HT1080 (cell line): ENCODE measurements around the gene LTC4S. TPM values are rescaled to one million over a fixed set of nuclear protein-coding genes. Genes with fewer than 3 reads are reported as not detected.

Experiments used
- DNase-seq: peaks from one replicate; pipeline ENCODE4 v3.0.0-alpha.2; 2015; ENCODE audit warnings: low read depth
- small RNA-seq: library from RNA; depleted of rRNA; stranded (forward); fragments of <200 nt; gene quantifications from one replicate; pipeline ENCODE3, GENCODE V24; 2014
- total RNA-seq: library from RNA; depleted of rRNA; stranded (reverse); fragments of >200 nt; shearing (Covaris generic); gene quantifications from 2 replicates; pipeline ENCODE4 v1.2.3, GENCODE V29; 2014; rRNA removed

The LTC4S gene
- total RNA-seq, 1 experiment from 2014 or later = not detected

DNA sequence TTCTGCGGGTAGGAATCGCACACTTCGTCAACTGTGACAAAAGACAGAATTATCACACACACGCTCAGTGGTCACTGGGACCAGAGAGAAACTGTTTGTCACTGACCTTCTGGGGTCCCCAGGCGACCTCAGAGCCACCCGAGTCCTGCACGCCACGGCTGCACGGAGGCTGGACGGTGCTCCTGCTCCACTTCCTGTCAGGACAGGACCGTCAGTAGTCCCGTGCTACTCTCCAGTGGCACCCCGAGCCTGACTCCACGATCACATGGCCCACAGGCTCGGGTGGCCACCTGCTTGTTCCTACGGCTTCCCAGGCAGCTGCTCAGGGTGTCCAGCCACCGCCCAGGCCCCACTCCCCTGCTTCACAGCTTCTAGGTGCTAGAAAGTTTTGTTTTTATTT is 47.0 kb downstream of the LTC4S start:
- no peak for DNase-seq

DNA sequence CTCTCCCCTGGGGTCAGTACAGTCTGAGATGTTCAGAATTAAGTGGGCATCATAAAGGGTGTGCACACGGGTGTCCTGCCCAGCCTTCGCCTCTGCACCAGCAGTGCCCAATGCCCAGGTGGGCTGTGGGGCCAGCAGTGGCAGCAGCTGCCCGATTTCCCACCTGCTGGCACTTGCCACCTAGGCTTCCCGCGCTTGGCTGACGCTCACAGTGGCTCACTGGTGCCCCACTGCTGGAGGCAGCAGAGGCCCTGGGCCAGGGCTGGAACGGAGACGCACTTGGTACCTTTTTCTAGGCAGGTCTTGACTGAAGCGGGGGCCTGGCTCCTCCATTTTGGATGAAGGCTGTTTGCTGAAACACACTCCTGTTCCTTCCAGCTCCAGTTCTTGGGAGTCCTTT is 47.8 kb downstream of the LTC4S start:
- no peak for DNase-seq

Small RNA genes within 50 kb of the gene (small RNA-seq; reads per million reads assigned to genes)
- gene MIR1229 = not detected

Other genes with a start within 250 kb of the LTC4S start
- gene RUFY1, start 243.4 kb upstream of the LTC4S start, total RNA-seq = 24.0 and 24.5 TPM in 2 replicates
- gene HNRNPH1, start 170.3 kb upstream of the LTC4S start, total RNA-seq = 404 and 420 TPM in 2 replicates
- not detected in 2 replicates for gene CBY3, start 113.0 kb upstream of the LTC4S start, total RNA-seq
- gene CANX, start 95.0 kb upstream of the LTC4S start, total RNA-seq = 346 and 364 TPM in 2 replicates
- gene MAML1, start 61.2 kb upstream of the LTC4S start, total RNA-seq = 10.4 and 13.5 TPM in 2 replicates
- 185 and 198 TPM in 2 replicates for gene MGAT4B, start 12.9 kb downstream of the LTC4S start, total RNA-seq
- gene SQSTM1, start 26.9 kb downstream of the LTC4S start, total RNA-seq = 881 and 984 TPM in 2 replicates
- gene MRNIP, start 64.8 kb downstream of the LTC4S start, total RNA-seq = 6.9 and 10.1 TPM in 2 replicates
- gene TBC1D9B, start 113.9 kb downstream of the LTC4S start, total RNA-seq = 46.2 and 46.6 TPM in 2 replicates